NCI-H526 (cell line): Measurements from ENCODE around the gene LSM12.
A peak's percentile ranks its signal among the peaks of the same experiment; 100 is the strongest.
"Not testable (repeated sequence)": the region's sequence is repeated elsewhere in the genome, so short reads cannot be mapped to it uniquely, and the experiment has no call there.

Experiments used
- DNase-seq, 2 experiments: peaks; one replicate each; lab custom pipeline; 2025; lab: John Stamatoyannopoulos, UW

The LSM12 gene

DNA sequence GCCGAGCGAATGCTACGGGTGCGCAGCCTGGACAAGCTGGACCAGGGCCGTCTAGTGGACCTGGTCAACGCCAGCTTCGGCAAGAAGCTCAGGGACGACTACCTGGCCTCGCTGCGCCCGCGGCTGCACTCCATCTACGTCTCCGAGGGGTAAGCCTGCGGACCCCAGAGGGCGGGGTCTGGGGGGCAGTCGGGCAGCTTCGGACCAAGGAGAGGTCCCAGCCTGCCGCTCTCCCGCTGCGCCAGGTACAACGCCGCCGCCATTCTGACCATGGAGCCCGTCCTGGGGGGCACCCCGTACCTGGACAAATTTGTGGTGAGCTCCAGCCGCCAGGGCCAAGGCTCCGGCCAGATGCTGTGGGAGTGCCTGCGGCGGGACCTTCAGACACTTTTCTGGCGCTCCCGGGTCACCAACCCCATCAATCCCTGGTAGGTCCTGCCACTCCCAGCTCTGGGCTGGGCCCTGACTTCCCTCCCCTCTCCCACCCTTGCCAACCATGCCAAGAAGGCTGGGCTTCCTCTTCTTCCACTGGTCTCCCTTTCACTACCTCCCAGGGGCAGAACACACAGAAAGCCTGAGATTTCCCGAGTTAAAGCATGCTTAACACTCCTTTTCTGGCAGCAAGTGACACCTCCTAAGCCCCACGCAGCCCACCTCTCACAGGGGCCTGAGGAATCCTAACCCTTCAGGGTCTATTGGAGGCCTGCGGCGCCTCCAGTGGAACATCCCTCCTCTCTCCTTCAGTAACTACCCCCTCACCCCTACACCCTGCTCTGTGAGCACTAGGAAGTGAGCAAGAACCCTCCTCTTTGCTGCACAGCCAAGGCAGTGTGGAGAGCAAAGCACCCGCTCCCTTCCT, 58.9 kb downstream of the LSM12 start:
- DNase-seq, result no peak

DNA sequence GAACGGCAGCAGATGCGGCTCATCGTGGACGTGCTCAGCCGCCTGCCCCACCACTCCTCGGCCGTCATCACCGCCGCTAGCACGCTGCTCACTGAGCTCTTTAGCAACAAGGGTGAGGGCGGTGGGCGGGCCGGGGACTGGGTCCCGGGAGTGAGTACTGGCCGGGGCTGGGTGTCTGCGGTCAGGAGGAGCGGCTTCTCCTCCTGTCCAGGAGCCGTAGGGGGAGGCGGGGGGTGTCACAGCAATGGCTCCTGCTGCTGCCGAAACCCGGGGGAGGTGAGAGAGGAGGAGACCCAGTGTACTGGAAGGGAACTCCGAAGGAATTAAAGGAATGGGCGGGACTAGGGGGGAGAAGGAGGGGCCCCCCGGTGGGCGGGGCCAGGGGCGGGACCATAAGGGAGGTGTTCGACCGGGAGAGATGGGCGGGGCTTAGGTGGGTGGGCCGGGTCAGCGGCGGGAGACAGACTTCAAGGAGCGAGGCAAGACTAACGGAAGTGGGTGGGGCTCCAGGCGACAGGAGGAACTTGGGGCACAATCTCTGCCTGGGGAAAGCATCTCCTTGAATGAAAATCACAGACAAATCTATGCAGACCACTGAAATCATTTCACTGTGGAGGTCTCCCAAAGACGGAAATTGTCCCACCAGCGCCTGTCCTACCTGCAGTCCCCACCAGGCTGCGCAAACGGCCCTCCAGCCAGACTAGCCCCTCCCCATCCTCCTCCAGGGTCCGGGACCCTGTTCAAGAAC, 59.7 kb downstream of the LSM12 start:
- peak; percentile 90 to 98 for DNase-seq

DNA sequence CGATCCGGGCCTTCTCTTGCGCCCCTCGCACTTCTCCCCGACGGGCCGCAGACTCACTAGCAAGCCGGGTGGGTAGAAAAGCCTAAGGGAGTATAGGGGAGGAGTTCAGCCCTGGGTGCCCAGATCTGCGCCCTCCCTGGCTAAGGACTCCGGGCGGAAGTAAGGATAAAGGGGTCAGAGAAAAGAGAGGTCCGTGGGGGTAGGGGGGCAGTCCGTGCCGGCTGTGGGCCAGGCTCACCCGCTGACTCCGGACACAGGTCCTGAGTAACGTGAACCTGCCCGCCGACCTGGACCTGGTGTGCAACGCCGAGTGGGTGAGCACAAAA, 60.2 kb downstream of the LSM12 start:
- DNase-seq, result peak in 1 of 2 experiments; percentile 72

DNA sequence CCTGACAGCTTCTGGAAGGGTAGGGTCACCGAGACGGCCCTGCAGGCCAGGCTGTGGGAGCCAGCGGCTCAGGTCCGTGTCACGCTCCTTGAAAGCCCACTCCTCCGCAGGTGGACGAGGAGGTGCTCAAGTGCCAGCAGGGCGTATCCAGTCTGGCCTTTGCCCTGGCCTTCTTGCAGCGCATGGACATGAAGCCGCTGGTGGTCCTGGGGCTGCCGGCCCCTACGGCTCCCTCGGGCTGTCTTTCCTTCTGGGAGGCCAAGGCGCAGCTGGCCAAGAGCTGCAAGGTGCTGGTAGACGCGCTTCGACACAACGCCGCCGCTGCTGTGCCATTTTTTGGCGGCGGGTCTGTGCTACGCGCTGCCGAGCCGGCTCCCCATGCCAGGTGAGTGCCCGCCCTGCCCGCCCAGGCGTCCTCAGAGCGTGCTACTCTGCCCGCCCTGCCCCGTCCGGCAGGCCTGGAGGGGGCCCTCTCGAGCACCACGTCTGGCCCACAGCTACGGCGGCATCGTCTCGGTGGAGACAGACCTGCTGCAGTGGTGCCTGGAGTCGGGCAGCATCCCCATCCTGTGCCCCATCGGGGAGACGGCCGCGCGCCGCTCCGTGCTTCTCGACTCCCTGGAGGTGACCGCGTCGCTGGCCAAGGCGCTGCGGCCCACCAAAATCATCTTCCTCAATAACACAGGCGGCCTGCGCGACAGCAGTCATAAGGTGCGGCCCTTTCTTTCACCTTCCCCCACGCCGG, 60.8 kb downstream of the LSM12 start:
- DNase-seq, result peak in 1 of 2 experiments; percentile 82

DNA sequence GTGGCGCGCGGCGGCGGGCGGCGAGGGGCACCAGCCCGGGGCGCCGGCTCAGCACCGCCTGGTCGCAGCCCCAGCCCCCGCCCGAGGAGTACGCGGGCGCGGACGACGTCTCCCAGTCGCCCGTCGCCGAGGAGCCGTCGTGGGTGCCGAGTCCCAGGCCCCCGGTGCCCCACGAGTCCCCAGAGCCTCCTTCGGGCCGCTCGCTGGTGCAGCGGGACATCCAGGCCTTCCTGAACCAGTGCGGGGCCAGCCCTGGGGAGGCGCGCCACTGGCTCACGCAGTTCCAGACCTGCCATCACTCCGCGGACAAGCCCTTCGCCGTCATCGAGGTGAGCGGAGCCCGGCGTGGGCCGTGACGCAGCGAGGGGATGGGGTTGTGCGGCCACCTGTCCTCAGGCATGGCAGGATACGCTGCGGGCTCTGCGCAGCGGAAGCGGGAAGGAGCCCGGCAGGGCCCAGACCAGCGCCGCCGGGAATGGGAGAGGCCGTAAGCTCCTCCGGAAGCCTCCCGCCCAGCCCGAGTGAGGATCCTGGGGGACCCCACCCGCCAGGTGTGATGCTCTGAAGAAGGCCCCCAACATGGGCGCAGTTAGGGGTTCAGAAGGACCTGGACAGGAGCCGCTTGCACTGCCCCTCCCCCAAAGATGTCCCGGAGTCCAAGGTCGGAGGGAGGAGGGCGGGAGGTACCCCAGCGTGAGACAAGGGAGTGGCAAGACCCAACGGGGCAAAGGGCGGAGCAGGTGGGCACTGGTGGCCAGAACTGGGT, 61.5 kb downstream of the LSM12 start:
- peak in 1 of 2 experiments; percentile 52 for DNase-seq

DNA sequence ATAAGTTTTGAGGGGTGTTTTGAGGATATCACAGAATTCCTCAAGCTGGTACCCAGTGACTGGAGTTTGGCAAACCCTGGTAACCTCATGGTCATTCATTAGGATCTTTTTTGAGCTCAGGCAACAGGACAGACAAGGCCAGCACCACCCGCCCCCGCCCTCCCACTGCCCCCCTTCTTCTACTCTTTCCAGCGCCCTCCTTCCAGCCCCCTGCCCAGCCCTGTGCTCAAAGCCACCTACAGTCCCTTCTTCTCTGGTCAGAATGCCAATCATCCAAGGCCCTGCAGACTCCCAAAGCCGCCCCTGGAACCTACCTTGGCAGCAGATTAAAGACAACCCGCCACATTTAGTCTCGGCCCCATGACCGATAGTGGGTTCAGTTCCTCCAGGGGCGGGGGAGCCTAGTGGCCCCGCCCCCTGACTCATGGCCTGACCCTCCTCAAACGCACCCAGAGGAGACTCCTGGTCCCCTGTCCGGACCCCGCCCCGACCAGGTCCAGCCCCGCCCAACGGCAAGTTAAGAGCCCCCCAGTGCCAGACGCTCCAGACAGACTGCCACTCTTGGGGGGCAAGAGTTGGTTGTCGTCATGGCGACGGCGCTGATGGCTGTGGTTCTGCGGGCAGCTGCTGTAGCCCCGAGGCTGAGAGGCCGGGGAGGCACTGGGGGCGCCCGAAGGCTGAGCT, 62.3 kb downstream of the LSM12 start, which contains the start of gene NAGS:
Gene NAGS (plus strand): TSS at position 546 of the 684 bp plus-strand sequence. CDS start 42 bp downstream, at position 588.
- peak in 1 of 2 experiments; percentile 55 for DNase-seq

DNA sequence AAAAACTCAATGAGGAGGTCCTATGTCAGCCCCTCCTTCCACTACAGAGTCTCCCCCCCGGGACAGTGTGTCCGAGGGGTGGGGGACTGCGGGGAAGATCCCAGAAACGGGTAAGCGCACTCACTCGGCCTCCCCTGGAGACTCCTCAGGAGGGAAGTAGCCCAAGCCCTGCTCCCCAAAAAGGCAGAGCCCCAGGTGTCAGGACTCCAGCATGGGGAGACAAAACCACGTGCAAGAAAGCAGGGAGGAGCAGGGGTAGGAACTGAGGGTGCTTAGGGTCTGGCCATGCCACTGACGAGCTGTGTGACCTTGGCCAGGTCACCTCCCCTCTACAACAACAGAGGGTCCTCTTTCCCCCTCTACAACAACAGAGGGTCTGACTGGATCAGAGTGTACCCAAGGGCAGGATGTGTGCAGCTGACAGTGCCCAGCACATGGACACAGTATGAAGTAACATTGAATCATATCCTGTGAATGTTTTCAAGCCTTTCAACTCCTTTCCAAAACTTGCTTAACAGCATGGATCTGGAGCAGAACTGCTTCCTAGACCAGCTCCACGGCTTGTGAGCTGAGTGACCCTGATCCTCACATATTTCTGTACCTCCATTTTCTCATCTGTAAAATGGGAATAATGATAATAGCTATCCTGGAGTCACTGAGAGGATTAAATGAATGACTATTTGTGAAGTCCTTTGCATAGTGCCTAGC, 64.2 kb downstream of the LSM12 start:
- no peak for DNase-seq

DNA sequence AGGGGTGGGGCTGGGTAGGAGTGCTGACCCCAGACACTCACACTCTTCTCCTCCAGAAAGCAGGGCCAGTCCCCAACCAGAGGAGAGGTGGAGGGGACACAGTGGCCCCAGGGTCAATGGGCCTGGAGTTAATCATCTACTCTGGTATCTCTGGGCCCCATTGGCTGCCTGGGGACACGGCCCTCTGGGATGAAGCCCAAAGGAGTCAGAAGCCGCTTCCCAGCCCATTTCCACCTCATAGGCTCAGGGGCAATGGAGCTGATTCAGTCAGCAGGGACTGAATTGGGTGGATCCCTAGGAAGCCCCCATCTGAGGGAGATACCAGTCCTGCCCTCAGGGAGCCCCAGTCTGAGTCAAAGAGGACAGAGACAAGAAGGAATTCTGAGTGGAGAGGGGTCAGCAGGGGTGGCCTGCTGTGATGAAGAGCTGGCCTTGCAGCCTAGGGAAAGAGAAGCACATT, 65.0 kb downstream of the LSM12 start:
- no peak for DNase-seq

DNA sequence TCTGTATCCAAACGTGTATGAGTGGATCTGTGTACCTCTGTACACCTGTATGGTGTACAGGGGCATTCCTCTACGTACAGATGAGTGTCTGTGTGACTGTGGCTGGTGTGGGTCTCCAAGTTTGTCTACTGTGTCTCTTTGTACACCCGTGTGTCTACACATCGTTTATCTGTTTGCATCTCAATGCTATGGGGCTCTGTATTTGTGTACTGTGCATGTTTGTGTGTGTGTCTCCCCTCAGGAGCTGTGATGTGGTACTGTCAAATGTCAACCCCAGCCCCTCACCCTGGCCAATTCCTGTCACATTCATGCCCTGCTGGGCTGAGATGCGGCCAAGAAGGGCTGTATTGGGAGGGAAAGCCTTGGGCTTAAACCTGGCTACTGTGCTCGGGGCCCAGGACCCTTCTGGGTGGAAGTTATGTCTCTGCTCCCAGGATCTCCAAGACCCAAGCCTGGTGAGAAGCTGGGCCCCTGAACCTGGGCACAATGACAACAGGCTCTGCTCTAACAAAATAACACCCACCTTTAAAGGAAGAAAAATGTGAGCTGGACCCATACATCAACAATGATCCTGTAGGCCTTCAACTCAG, 65.5 kb downstream of the LSM12 start:
- DNase-seq, result no peak

DNA sequence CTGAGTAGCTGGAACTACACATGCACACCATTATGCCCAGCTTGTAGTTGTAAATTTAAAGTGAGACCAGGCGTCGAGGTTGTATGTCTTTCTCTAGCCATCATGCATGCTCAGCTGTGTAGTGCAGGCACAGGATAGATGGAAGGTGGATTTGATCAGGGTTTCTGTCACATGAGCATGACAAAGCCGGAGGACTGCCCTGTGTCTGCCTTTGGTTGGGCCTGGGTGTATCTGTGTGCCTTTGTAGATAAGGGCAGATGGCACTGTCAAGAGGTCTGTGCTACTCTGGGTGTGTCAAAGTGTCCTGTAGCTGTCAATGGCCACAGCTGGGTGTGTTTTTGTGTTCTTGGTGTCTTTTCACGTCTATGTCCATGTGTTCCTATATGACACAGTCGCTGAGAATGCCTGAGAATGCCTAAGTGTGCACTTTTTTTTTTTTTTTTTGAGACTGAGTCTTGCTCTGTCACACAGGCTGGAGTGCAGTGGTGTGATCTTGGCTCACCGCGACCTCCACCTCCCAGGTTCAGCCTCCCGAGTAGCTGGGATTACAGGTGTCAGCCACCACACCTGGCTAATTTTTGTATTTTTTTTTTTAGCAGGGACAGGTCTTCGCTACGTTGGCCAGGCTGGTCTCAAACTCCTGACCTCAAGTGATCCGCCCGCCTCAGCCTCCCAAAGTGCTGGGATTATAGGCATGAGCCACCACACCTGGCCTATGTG, 66.2 kb downstream of the LSM12 start:
- DNase-seq, result no peak

DNA sequence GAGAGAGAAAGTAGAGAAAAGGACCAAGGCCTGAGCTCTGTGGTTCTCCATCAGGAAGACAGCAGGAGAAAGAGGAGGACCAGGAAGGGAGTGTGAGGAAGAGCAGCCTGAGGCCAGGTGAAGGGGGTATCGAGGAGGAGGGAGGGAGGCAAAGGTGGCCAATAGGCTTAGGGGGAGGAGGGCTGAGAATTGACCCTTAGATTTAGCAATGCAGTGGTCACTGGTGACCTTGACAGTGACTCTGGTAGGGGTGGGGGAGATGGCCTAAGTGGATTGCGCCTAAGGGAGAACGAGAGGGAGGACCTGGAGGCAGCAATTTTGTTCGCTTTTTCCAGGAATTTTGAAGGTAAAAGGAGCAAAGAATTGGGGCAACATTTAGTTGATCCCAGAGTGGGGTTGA, 67.4 kb downstream of the LSM12 start:
- no peak for DNase-seq

DNA sequence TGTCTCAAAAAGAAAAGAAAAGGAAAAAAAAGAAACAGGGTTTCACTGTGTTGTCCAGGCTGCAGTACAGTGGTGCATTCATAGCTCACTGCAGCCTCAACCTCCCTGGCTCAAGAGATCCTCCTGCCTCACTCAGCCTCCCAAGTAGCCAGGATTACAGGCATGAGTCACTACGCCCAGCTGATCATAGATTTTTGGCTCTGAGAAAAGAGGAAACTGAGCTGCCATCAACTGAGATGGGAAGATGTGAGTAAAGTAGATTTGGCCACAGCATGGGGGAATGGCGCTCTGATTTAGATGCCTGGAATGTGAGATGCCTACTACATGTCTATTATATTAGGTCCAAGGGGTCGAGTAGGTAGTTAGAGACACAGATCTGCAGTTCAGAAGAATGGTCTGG, 67.9 kb downstream of the LSM12 start:
- DNase-seq, result no peak

DNA sequence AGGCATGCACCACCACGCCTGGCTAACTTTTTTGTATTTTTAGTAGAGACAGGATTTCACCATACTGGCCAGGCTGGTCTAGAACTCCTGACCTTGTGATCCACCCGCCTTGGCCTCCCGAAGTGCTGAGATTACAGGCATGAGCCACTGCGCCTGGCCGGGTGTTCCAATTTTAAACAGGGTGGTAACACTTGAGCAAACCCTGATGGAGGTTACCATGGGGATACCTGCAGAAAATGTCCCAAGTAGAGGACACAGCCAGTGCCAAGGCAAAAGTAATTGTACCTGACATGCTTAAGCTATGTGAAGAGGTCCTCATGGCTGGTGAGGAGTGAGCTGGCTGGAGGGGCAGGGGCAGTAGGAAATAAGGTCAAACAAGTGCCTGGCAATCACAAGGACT, 69.3 kb downstream of the LSM12 start:
- DNase-seq, result not testable (repeated sequence)

DNA sequence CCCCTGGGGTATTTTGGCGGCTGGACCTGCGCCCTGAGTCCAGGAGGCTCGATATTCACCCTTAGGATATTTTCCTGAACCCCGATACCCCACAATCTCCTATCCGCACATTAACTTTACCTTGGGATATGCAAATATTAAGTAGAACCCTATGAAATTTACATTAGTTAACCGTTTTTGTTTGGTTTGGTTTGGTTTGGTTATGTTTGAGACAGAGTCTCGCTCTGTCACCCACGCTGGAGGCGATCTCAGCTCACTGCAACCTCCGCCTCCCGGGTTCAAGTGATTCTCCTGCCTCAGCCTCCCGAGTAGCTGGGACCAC, 71.4 kb downstream of the LSM12 start:
- DNase-seq, result no peak

DNA sequence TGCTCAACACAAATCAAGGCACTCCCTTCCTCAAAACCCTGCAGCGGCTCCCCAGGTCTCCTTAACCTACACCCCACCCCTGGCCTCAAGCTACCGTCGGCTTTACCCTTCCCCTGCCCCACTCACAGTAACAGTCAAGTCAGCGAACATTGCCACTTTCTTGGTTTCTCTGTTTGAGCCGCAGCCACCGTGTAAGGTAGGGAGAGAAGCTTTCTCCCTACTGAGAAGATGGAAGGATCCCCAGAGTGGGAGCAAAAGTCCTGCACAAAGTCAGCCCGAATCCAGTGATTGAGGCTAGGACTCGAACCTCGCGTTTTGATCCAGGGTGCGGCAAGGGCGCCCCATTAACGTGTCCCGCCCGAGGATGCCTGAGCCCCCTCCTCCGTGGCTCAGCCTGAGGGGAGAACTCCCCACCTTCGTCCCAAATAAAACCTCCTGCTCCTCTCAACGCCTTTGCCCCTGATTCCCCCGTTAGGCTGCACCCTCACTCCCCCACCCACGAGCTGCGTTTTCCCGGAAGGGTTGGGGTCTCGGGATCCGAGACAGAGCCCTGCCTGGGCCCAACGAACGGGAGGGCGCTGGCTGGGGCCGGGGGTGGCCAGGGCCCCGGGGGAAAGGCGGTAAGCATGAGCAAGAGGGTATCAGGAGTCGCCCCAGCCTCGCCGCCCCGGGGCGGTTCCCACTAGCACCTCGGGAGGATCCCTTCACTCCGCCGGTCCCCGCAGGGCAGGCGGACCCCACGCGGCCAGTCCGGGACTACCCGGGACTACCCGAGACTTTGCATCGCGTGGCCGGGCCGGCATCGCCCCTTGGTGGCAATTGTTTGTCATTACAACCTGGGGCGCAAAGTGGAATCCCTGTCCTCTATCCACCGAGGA, 72.0 kb downstream of the LSM12 start:
- DNase-seq, result peak; percentile 41 to 87

DNA sequence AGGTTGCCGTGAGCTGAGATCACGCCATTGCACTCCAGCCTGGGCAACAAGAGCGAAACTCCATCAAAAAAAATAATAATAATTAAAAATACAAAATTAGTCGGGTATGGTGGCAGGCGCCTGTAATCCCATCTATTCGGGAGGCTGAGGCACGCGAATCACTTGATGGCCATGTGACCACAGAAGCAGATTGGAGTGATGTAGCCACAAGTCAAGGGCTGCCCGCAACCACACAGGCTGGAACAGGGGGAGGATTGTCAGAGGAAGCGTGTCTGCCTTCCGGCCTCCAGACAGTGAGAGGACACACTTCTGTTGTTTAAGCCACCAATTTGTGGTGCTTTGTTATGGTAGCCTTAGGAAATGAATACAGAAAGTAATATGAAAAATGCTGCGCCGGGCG, 73.8 kb downstream of the LSM12 start:
- no peak for DNase-seq

DNA sequence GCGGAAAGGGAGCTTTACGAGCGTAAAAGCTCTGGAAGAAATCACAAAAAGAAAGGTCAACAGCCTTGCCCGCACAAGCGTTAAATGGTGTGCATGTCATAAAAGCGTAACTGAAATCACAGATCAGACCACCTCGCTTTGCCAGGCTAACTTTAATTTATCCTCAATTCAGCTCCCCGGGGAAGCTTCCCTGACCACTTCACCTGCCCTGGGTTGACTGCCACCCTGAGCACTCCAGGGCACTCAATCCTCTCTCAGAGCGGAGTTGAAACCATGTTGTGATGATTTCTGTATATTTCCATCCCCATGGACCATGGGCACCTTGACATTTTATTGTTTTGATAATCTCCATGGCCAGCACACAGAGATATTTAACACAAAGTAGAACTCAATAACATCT, 78.2 kb downstream of the LSM12 start:
- no peak for DNase-seq
